ENCODE measurements around the gene KCNJ3.
"Not testable (repeated sequence)": the region's sequence is repeated elsewhere in the genome, so short reads cannot be mapped to it uniquely, and the experiment has no call there.

Gene KCNJ3

GRCh38 chr2:154850532-154850931 is 152.0 kb downstream of the KCNJ3 start:
- no peak for DNase-seq

GRCh38 chr2:154855138-154855537 is 156.6 kb downstream of the KCNJ3 start:
- no peak for DNase-seq

- DNase-seq, result not testable (repeated sequence)
These were observed 168.7 kb downstream of the KCNJ3 start for GRCh38 chr2:154867151-154867550.

GRCh38 chr2:154875999-154876398 is 177.5 kb downstream of the KCNJ3 start:
- no peak for DNase-seq

GRCh38 chr2:154882725-154883124 is 184.2 kb downstream of the KCNJ3 start:
- DNase-seq, result no peak

GRCh38 chr2:154886316-154886715 is 187.8 kb downstream of the KCNJ3 start:
- DNase-seq, result no peak

GRCh38 chr2:154898269-154898668 is 199.8 kb downstream of the KCNJ3 start:
- DNase-seq, result no peak

GRCh38 chr2:154901063-154901462 is 202.6 kb downstream of the KCNJ3 start:
- no peak for DNase-seq
